Stimulated activated naive CD8-positive, alpha-beta T cell treated with anti-CD3 and anti-CD28 coated beads, Interleukin-15, amount 100 ng/mL, for 72 hours (primary cell): ENCODE measurements around the gene ZNF562.
"Not testable (repeated sequence)": the region's sequence is repeated elsewhere in the genome, so short reads cannot be mapped to it uniquely, and the experiment has no call there.

Experiments used
- ATAC-seq: fragments of 150-1000 bp; cut with Tn5 transposase; 2 replicates; pipeline ENCODE4 v1.10.0; 2021; ENCODE audit warnings: mild to moderate bottlenecking, moderate library complexity
- DNase-seq, 2 donors: peaks; one replicate each; pipeline ENCODE4 v3.0.0; 2021 to 2022
- H3K27ac Mint-ChIP-seq, 2 donors: one replicate each; pipeline ENCODE4 v1.8.0; 2022; ENCODE audit warnings: mild to moderate bottlenecking in 2 of 2, mixed read lengths in 2 of 2, moderate library complexity in 2 of 2
- H3K27me3 Mint-ChIP-seq: one replicate; pipeline ENCODE4 v1.8.0; 2022; ENCODE audit warnings: mixed read lengths
- H3K4me1 Mint-ChIP-seq: one replicate; pipeline ENCODE4 v1.8.0; 2022; ENCODE audit warnings: mild to moderate bottlenecking, mixed read lengths
- H3K4me3 Mint-ChIP-seq, 2 donors: one replicate each; pipeline ENCODE4 v1.8.0; 2022; ENCODE audit warnings: mild to moderate bottlenecking in 2 of 2, mixed read lengths in 2 of 2, moderate library complexity in 1 of 2
- H3K9me3 Mint-ChIP-seq, 2 donors: one replicate each; pipeline ENCODE4 v1.8.0; 2022; ENCODE audit warnings: mixed read lengths in 2 of 2

The ZNF562 gene

DNA sequence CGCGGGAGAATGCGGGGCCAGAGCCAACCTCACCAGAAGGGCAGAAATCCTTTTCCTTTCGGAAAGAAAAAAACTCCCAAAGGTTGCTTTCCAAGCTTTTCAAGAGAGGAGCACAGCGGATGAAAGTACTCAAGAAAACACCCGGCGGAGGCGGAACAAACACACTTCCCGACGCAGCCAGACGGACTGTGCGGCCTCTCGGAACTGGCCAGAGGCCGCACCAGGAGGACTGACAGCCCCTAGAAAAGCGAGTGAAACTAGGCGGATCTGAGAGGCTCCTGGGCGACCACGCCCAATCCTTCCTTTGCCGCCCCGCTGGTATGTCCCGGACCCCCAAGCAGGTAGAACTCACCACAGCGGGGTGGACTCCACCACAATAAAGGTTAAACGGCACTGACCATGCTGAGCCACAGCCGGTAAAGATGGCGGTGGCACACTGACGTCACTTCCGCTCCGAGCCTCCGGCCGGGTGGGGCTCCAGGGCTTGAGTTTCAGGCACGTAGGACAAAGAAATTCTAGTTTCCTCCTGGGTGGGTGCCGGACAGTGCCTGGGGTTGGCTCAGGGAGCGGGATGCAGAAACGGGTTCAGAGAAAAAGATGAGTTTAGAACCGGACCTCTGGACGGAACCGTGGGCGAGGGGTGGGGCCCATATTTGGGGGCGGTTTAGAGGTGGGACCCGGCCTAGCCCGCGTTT, at the start of gene ZNF562:
ZNF562 (minus strand) TSS at position 438 of the 695 bp plus-strand sequence. CDS start 14,356 bp downstream, outside the sequence.
- DNase-seq (peak; percentile 84 to 89), ATAC-seq (peak; percentile 87)
- Mint-ChIP-seq H3K4me1 (peaks cover 42% of the 10 kb centered on the region), H3K9me3 (peaks cover 24 to 52% of the 10 kb centered on the region in 2 donors), H3K4me3 (peak within 1 kb of the TSS; percentile 89 to 97), H3K27me3 (no peaks in the 10 kb centered on the region), H3K27ac (peak within 1 kb of the TSS; percentile 99)

DNA sequence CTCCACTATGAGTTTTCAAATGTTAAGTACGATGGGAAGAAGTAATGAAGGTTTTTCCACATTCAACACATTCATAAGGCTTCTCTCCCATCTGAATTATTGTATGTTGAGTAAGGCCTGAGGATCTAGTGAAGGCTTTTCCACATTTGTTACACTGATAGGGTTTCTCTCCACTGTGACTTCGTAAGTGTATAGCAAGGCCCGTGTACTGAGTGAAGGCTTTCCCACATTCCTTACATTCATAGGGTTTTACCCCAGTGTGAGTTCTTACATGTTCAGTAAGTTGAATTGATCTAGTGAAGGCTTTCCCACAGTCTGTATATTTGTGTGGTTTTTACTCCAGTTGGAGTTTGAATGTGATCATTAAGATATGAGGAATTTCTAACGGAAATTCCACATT, 49.3 kb upstream of the ZNF562 start:
- Mint-ChIP-seq H3K4me1 (peaks cover 9% of the 10 kb centered on the region), H3K9me3 (peaks cover 9 to 16% of the 10 kb centered on the region in 2 donors), H3K27ac (no peak overlapping the region), H3K4me3 (no peak overlapping the region), H3K27me3 (no peaks in the 10 kb centered on the region)
- ATAC-seq (no peak), DNase-seq (no peak)

- peaks cover 9 to 16% of the 10 kb centered on the region in 2 donors for H3K9me3 Mint-ChIP-seq
- DNase-seq (no peak), ATAC-seq (no peak)
- peak overlapping the region; percentile 44 to 58 for H3K4me3 Mint-ChIP-seq
- no peaks in the 10 kb centered on the region for H3K27me3 Mint-ChIP-seq
- H3K4me1 Mint-ChIP-seq: peaks cover 9% of the 10 kb centered on the region
- peak overlapping the region in 1 of 2 donors; percentile 86 for H3K27ac Mint-ChIP-seq
Measured at GRCh38 chr19:9721861-9722260, 47.0 kb upstream of the ZNF562 start.

GRCh38 chr19:9720541-9720940, 45.6 kb upstream of the ZNF562 start:
- Mint-ChIP-seq H3K27me3 (no peaks in the 10 kb centered on the region), H3K4me1 (peaks cover 9% of the 10 kb centered on the region), H3K27ac (no peak overlapping the region), H3K9me3 (peaks cover 4 to 16% of the 10 kb centered on the region in 2 donors), H3K4me3 (no peak overlapping the region)
- no peak for ATAC-seq
- no peak for DNase-seq

GRCh38 chr19:9711815-9712214, 36.9 kb upstream of the ZNF562 start:
- no peak for ATAC-seq
- Mint-ChIP-seq H3K27me3 (no peaks in the 10 kb centered on the region), H3K4me1 (no peaks in the 10 kb centered on the region), H3K9me3 (peaks cover 38 to 43% of the 10 kb centered on the region in 2 donors), H3K4me3 (no peak overlapping the region), H3K27ac (no peak overlapping the region)
- no peak for DNase-seq

DNA sequence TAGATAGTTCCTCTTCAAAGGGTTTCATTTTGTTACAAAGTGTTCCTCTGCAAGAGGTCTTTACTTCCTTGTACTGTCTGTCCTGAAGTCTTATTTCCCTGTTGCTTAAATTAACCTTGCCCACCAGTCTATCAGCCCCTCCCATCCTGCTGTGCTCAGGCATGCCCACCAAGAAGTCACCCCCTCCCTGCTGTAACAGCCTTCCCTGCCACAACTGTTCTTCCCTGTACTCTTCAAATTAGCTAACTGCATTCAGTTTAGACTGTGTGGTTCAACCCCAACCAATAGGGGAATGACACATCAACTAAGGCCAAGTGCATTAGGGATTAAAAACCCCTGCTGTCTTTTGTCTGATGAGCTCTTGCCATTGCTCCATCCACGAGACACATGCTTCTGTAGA, 34.4 kb upstream of the ZNF562 start:
- H3K9me3 Mint-ChIP-seq: peaks cover 38 to 43% of the 10 kb centered on the region in 2 donors
- no peak overlapping the region for H3K27ac Mint-ChIP-seq
- H3K4me1 Mint-ChIP-seq: no peaks in the 10 kb centered on the region

DNA sequence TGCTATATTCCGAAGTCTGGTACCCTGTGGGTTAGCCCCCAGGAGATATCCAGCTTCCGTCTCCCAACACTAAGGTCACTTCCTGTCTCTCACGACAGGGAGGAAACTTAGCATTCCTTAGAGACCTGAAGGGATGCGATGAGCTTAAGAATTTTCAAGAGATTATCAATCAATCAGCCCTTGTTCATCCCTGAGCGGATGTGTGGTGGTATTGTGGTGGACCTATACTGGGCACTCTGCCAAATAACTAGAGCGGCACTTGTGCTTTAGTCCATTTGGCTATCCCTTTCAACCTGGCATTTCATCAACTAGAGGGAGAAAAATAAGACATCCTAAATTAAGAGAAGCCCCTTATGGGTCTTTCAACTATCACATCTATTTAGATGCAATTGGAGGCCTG, 30.9 kb upstream of the ZNF562 start:
- DNase-seq: no peak
- Mint-ChIP-seq H3K27ac (no peak overlapping the region), H3K9me3 (peaks cover 25 to 36% of the 10 kb centered on the region in 2 donors), H3K27me3 (no peaks in the 10 kb centered on the region), H3K4me3 (no peak overlapping the region), H3K4me1 (peaks cover 13% of the 10 kb centered on the region)
- ATAC-seq: no peak

More for the DNA sequence above, 34.4 kb upstream of the ZNF562 start:
- H3K4me3 Mint-ChIP-seq: no peak overlapping the region
- ATAC-seq (no peak), DNase-seq (no peak)
- H3K27me3 Mint-ChIP-seq: no peaks in the 10 kb centered on the region

DNA sequence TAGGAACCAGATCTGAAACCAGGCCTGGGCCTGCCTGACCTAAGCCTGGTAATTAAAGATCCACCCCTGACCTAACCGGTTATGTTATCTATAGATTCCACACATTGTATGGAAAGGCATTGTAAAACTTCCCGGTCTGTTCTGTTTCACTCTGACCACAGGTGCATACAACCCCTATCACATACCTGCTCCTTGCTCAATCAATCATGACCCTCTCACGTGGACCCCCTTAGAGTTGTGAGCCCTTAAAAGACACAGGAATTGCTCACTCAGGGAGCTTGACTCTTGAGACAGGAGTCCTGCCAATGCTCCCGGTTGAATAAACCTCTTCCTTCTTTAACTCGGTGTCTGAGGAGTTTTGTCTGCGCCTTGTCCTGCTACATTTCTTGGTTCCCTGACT, 27.3 kb upstream of the ZNF562 start:
- Mint-ChIP-seq H3K27ac (no peak overlapping the region), H3K9me3 (peaks cover 15 to 29% of the 10 kb centered on the region in 2 donors), H3K4me3 (no peak overlapping the region), H3K27me3 (no peaks in the 10 kb centered on the region), H3K4me1 (peaks cover 13% of the 10 kb centered on the region)
- DNase-seq: no peak
- ATAC-seq: no peak

DNA sequence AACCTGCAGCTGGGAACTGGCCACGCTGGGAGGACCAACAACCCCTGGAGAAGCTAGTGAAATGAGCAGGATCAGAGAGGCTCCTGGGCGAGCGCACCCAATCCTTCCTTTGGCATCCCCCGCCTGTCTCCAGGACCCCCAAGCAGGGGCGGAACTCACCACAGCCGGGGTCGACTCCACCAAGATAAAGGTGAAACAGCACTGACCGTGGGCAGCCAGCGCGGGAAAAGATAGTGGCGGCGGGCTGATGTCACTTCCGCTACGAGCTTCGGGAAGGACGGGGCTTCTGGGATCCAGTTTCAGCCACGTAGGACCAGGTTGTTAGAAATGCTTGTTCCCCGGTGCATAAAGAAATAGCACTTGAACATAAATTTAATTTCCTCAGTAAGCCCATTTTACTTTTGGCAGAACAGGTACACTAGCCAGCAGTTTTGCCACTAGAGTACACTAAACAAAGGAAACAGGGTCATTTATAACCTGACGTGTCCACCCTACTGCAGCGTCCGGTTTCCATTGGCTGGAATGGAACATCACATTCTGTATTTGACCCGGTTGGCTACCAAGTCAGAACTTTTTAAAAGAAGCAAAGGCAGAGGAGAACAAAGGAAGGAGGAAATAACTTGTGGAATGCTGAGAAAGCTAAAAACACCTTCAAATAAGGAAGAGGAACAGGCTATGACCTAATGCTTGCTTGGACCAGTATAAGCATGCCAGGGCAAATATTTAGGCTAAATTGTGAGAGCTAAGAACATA, 25.5 kb upstream of the ZNF562 start:
- Mint-ChIP-seq H3K4me3 (no peak overlapping the region), H3K27me3 (no peaks in the 10 kb centered on the region), H3K27ac (no peak overlapping the region), H3K4me1 (peaks cover 13% of the 10 kb centered on the region), H3K9me3 (peaks cover 15 to 35% of the 10 kb centered on the region in 2 donors)
- ATAC-seq: no peak
- no peak for DNase-seq

DNA sequence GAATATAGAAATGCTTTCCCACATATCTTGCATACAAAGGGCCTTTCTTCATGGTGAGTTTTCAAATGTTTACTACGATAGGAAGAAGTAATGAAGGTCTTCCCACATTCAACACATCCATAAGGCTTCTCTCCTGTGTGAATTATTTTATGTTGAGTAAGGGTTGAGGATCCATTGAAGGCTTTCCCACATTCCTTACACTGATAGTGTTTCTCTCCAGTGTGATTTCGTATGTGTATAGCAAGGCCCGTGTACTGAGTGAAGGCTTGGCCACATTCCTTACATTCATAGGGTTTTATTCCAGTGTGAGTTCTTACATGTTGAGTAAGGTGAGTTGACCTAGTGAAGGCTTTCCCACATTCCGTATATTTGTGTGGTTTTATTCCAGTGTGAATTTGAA, 15.4 kb upstream of the ZNF562 start:
- ATAC-seq, H3K27ac Mint-ChIP-seq, H3K4me3 Mint-ChIP-seq, H3K27me3 Mint-ChIP-seq, DNase-seq, H3K4me1 Mint-ChIP-seq: not testable (repeated sequence)
- peaks cover 28 to 40% of the 10 kb centered on the region in 2 donors for H3K9me3 Mint-ChIP-seq

DNA sequence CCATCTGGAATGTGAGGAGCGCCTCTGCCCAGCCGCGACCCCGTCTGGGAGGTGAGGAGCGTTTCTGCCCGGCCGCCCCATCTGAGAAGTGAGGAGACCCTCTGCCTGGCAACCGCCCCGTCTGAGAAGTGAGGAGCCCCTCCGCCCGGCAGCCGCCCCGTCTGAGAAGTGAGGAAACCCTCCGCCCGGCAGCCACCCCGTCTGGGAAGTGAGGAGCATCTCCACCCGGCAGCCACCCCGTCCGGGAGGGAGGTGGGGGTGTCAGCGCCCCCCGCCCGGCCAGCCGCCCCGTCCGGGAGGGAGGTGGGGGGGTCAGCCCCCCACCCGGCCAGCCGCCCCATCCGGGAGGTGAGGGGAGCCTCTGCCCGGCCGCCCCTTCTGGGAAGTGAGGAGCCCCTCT, 5.1 kb upstream of the ZNF562 start:
- H3K4me1 Mint-ChIP-seq, DNase-seq, H3K27ac Mint-ChIP-seq, ATAC-seq, H3K4me3 Mint-ChIP-seq, H3K27me3 Mint-ChIP-seq: not testable (repeated sequence)
- H3K9me3 Mint-ChIP-seq: peaks cover 0 to 25% of the 10 kb centered on the region in 2 donors

GRCh38 chr19:9675358-9675901, 530 bp upstream of the ZNF562 start:
- DNase-seq, ATAC-seq, H3K27me3 Mint-ChIP-seq: not testable (repeated sequence)
- Mint-ChIP-seq H3K4me3 (peak overlapping the region; percentile 89 to 97), H3K9me3 (peaks cover 19 to 46% of the 10 kb centered on the region in 2 donors), H3K4me1 (peaks cover 35% of the 10 kb centered on the region), H3K27ac (peak overlapping the region; percentile 99)

- Mint-ChIP-seq H3K4me3 (peak overlapping the region; percentile 89 to 97), H3K27me3 (no peaks in the 10 kb centered on the region), H3K27ac (peak overlapping the region; percentile 99), H3K4me1 (peaks cover 47% of the 10 kb centered on the region), H3K9me3 (peaks cover 26 to 55% of the 10 kb centered on the region in 2 donors)
- DNase-seq: peak; percentile 33 to 65
- peak; percentile 76 for ATAC-seq
Measured at GRCh38 chr19:9673912-9674662, 813 bp downstream of the ZNF562 start.

DNA sequence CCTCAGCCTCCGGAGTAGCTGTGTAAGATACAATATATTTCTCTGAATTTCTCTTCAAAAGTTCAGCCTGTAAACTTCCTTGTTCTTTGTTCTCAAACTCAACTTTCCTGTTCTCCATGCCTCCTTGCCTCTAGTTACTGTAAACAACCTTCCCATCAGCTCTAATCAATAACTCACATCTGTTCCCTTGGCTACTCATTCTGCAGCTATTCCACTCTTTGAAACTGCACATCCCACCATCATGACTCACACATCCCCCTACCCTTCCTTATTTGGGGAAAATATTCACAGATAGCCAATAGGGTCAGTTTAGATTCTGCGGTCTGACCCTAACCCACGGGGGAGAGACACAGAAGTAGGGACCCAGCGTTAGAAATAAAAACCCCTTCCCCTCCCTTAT, 2.0 kb downstream of the ZNF562 start:
- no peak overlapping the region for H3K27ac Mint-ChIP-seq
- no peaks in the 10 kb centered on the region for H3K27me3 Mint-ChIP-seq
- H3K4me3 Mint-ChIP-seq: peak overlapping the region in 1 of 2 donors; percentile 11
- no peak for DNase-seq
- H3K9me3 Mint-ChIP-seq: peaks cover 35 to 65% of the 10 kb centered on the region in 2 donors
- H3K4me1 Mint-ChIP-seq: peaks cover 58% of the 10 kb centered on the region
- no peak for ATAC-seq

DNA sequence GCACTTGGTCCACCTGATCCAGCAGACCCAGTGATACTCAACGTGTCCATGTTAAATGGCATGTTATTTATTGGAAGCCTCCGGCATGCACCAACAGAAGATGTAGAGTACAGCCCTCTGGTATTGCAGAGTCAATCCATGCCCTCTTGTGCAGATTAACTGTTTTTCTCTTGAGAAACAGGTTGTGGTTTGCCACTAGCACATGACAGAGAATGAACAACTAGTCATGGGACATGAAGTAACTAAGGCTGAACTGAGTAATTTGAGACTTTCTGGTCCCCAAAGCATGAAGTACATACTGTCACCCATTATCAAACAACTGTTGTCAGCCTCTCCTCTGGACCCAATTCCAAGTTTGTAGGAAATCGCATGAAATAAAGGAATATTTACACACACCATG, 3.2 kb downstream of the ZNF562 start:
- Mint-ChIP-seq H3K9me3 (peaks cover 39 to 75% of the 10 kb centered on the region in 2 donors), H3K27ac (no peak overlapping the region), H3K27me3 (no peaks in the 10 kb centered on the region), H3K4me3 (peak overlapping the region in 1 of 2 donors; percentile 4), H3K4me1 (peaks cover 62% of the 10 kb centered on the region)
- peak; percentile 38 for ATAC-seq
- DNase-seq: no peak
